Upper lobe of right lung (tissue), 1 donor: ENCODE measurements around the gene DLG5. TPM values are rescaled to one million over a fixed set of nuclear protein-coding genes. Genes with fewer than 3 reads are reported as not detected.
"Not testable (repeated sequence)": the region's sequence is repeated elsewhere in the genome, so short reads cannot be mapped to it uniquely, and the experiment has no call there.

Experiments
- ATAC-seq: fragments of 200-7000 bp; cut with Tn5 transposase; one replicate; pipeline ENCODE4 v1.9.1; 2020; ENCODE audit warnings: mild to moderate bottlenecking, moderate library complexity
- DNase-seq: peaks from one replicate; pipeline ENCODE4 v3.0.0-alpha.2; 2020
- H3K27ac ChIP-seq: fragments of 200-600 bp; one replicate; pipeline ENCODE4 v1.8.0; 2022
- H3K27me3 ChIP-seq: fragments of 200-600 bp; one replicate; pipeline ENCODE4 v1.8.0; 2022; ENCODE audit warnings: mild to moderate bottlenecking
- H3K36me3 ChIP-seq: fragments of 200-600 bp; one replicate; pipeline ENCODE4 v1.8.0; 2022
- H3K4me1 ChIP-seq: fragments of 200-600 bp; one replicate; pipeline ENCODE4 v1.8.0; 2022
- H3K4me3 ChIP-seq: fragments of 200-600 bp; one replicate; pipeline ENCODE4 v1.8.0; 2022; ENCODE audit warnings: mild to moderate bottlenecking
- H3K9me3 ChIP-seq: fragments of 200-600 bp; one replicate; pipeline ENCODE4 v1.8.0; 2022
- CTCF ChIP-seq: fragments of 200-600 bp; IDR thresholded peaks from one replicate; pipeline ENCODE4 v1.8.0; 2022; ENCODE audit warnings: antibody characterized with exemption
- intact Hi-C: fragments of 100-400 bp; cut with DNase I; formaldehyde crosslinking; loops from one replicate; pipeline ENCODE4 v1.11.0; 2022
- total RNA-seq: library from RNA; stranded (reverse); fragmentation: NEBNext Ultra II Directional; extraction: Animal tissue kit (Norgen Biotek cat#: 25700); gene quantifications from one replicate; pipeline ENCODE4 v1.2.1, GENCODE V29; 2021
- donor health status: DM: no; HTN: yes; CAD: no; lungs with severe emphysema.

DLG5 gene
- total RNA-seq, 1 donor from 2014 or later: 19.3 TPM

GRCh38 chr10:77770868-77771175 lies 155.7 kb downstream of the DLG5 start:
- Histone ChIP-seq H3K27me3 (no peaks in the 10 kb centered on the region), H3K9me3 (no peaks in the 10 kb centered on the region), H3K27ac (no peak overlapping the region), H3K4me3 (no peak overlapping the region), H3K36me3 (no peaks in the 10 kb centered on the region), H3K4me1 (no peaks in the 10 kb centered on the region)
- DNase-seq (no peak), ATAC-seq (no peak)
- no peak for TF ChIP-seq CTCF
- intact Hi-C loops: no loop called here

GRCh38 chr10:77770081-77770867 lies 156.3 kb downstream of the DLG5 start:
- Histone ChIP-seq H3K4me1 (no peaks in the 10 kb centered on the region), H3K9me3 (no peaks in the 10 kb centered on the region), H3K4me3 (no peak overlapping the region), H3K27ac (no peak overlapping the region), H3K36me3 (no peaks in the 10 kb centered on the region), H3K27me3 (no peaks in the 10 kb centered on the region)
- TF ChIP-seq CTCF: no peak
- intact Hi-C loops: no loop called here
- DNase-seq: no peak
- no peak for ATAC-seq

- Histone ChIP-seq H3K27ac (no peak overlapping the region), H3K9me3 (no peaks in the 10 kb centered on the region), H3K27me3 (no peaks in the 10 kb centered on the region), H3K4me1 (no peaks in the 10 kb centered on the region), H3K4me3 (no peak overlapping the region), H3K36me3 (no peaks in the 10 kb centered on the region)
- DNase-seq (no peak), ATAC-seq (no peak)
- intact Hi-C loops: no loop called here
- no peak for TF ChIP-seq CTCF
These were observed 158.5 kb downstream of the DLG5 start for GRCh38 chr10:77768039-77768438.

- DNase-seq (no peak), ATAC-seq (no peak)
- H3K27me3 ChIP-seq: no peaks in the 10 kb centered on the region
- H3K4me1 ChIP-seq: no peaks in the 10 kb centered on the region
- no peaks in the 10 kb centered on the region for H3K9me3 ChIP-seq
- no peak overlapping the region for H3K27ac ChIP-seq
- no peaks in the 10 kb centered on the region for H3K36me3 ChIP-seq
- no peak overlapping the region for H3K4me3 ChIP-seq
- TF ChIP-seq CTCF: no peak
- intact Hi-C loops: no loop called here
These were observed 162.8 kb downstream of the DLG5 start for GRCh38 chr10:77763453-77764430.

GRCh38 chr10:77758406-77758805 lies 168.1 kb downstream of the DLG5 start:
- ATAC-seq, H3K4me3 ChIP-seq, H3K36me3 ChIP-seq, intact Hi-C loops, H3K27me3 ChIP-seq, DNase-seq, H3K9me3 ChIP-seq, H3K4me1 ChIP-seq, H3K27ac ChIP-seq: not testable (repeated sequence)
